Tibial nerve (tissue), 4 donors: Measurements from ENCODE around the gene PDE6H. TPM values are rescaled to one million over a fixed set of nuclear protein-coding genes. Genes with fewer than 3 reads are reported as not detected.

ENCODE experiments used
- DNase-seq, 2 donors: peaks; one replicate each; pipeline ENCODE4 v3.0.0-alpha.2; 2019; ENCODE audit warnings: low spot score in 2 of 2
- H3K27ac ChIP-seq, 4 donors: fragments of 200-600 bp; sonication (generic) in 3 of 4; one replicate each; pipeline ENCODE4 v1.5.1; 2017 to 2019; ENCODE audit warnings: mild to moderate bottlenecking in 1 of 4
- H3K27me3 ChIP-seq, 2 donors: fragments of 200-600 bp; sonication (generic) in 1 of 2; one replicate each; pipeline versions ENCODE4 v1.5.1 to v1.6.0; 2017 to 2019
- H3K36me3 ChIP-seq, 3 donors: fragments of 200-600 bp; sonication (generic); one replicate each; pipeline ENCODE4 v1.5.1; 2018 to 2019
- H3K4me1 ChIP-seq, 4 donors: fragments of 200-600 bp; sonication (generic) in 3 of 4; one replicate each; pipeline ENCODE4 v1.5.1; 2017 to 2019
- H3K4me3 ChIP-seq, 4 donors: fragments of 200-600 bp; sonication (generic) in 3 of 4; one replicate each; pipeline ENCODE4 v1.5.1; 2017 to 2019; ENCODE audit warnings: mild to moderate bottlenecking in 1 of 4, moderate library complexity in 1 of 4
- H3K9me3 ChIP-seq, 4 donors: fragments of 200-600 bp; sonication (generic) in 3 of 4; one replicate each; pipeline ENCODE4 v1.5.1; 2017 to 2019
- CTCF ChIP-seq, 5 experiments: fragments of 200-600 bp in 3 of 5; fragments of 450-650 bp in 2 of 5; sonication (generic) in 3 of 5; IDR thresholded peaks; one replicate each; pipeline ENCODE4 v1.5.1; 2016 to 2019; ENCODE audit warnings: antibody characterized with exemption in 5 of 5, mild to moderate bottlenecking in 3 of 5, moderate library complexity in 2 of 5
- EP300 ChIP-seq, 2 donors: sonication (generic); formaldehyde crosslinking; IDR thresholded peaks; one replicate each; pipeline ENCODE4 v1.6.1; 2017; ENCODE audit warnings: antibody characterized with exemption in 2 of 2, mild to moderate bottlenecking in 1 of 2
- POLR2A ChIP-seq, 2 donors: fragments of 450-650 bp; IDR thresholded peaks; one replicate each; pipeline ENCODE4 v1.6.1; 2017; ENCODE audit warnings: antibody characterized with exemption in 2 of 2, mild to moderate bottlenecking in 2 of 2, moderate library complexity in 2 of 2
- WGBS, 2 donors: methylation state at CpG; one replicate each; pipeline ENCODE4 v1.1.5; 2018; 5-methylcytosine and 5-hydroxymethylcytosine counted together
- total RNA-seq, 4 donors: library from RNA; depleted of rRNA; stranded (reverse); fragments of >200 nt; gene quantifications; one replicate each; pipeline ENCODE4 v1.1.0, GENCODE V29; 2016

Gene PDE6H
- total RNA-seq, 4 donors from 2014 or later, result not detected

GRCh38 chr12:15011162-15011561 is 38.3 kb downstream of the PDE6H start:
- no peaks in the 10 kb centered on the region for H3K27me3 ChIP-seq
- DNase-seq, result no peak
- H3K4me1 ChIP-seq, result no peaks in the 10 kb centered on the region
- no peaks in the 10 kb centered on the region for H3K9me3 ChIP-seq
- no peak overlapping the region for H3K27ac ChIP-seq
- H3K4me3 ChIP-seq, result no peak overlapping the region
- no peak for TF ChIP-seq CTCF (IDR thresholded peaks at IDR 0.05)
- no peak for TF ChIP-seq EP300 (IDR thresholded peaks at IDR 0.05)
- no peak for TF ChIP-seq POLR2A (IDR thresholded peaks at IDR 0.05)
- no peaks in the 10 kb centered on the region for H3K36me3 ChIP-seq

- no peak for DNase-seq
- no peaks in the 10 kb centered on the region for H3K27me3 ChIP-seq
- H3K27ac ChIP-seq, result no peak overlapping the region
- no peaks in the 10 kb centered on the region for H3K4me1 ChIP-seq
- no peaks in the 10 kb centered on the region for H3K9me3 ChIP-seq
- 75 to 80% methylated on average over 4 of the region's 4 CpGs for WGBS, 2 donors
- H3K4me3 ChIP-seq, result no peak overlapping the region
- no peaks in the 10 kb centered on the region for H3K36me3 ChIP-seq
- no peak for TF ChIP-seq POLR2A (IDR thresholded peaks at IDR 0.05)
- no peak for TF ChIP-seq CTCF (IDR thresholded peaks at IDR 0.05)
- TF ChIP-seq EP300 (IDR thresholded peaks at IDR 0.05), result no peak
Measured at GRCh38 chr12:15013634-15014179, 40.9 kb downstream of the PDE6H start.

- TF ChIP-seq POLR2A (IDR thresholded peaks at IDR 0.05) (no peak), CTCF (IDR thresholded peaks at IDR 0.05) (no peak), EP300 (IDR thresholded peaks at IDR 0.05) (no peak)
- no peaks in the 10 kb centered on the region for H3K36me3 ChIP-seq
- H3K9me3 ChIP-seq, result no peaks in the 10 kb centered on the region
- H3K27ac ChIP-seq, result no peak overlapping the region
- no peaks in the 10 kb centered on the region for H3K27me3 ChIP-seq
- H3K4me3 ChIP-seq, result no peak overlapping the region
- 83 to 85% methylated on average over 2 of the region's 2 CpGs for WGBS, 2 donors
- no peaks in the 10 kb centered on the region for H3K4me1 ChIP-seq
- no peak for DNase-seq
Measured at GRCh38 chr12:15014708-15015107, 41.9 kb downstream of the PDE6H start.

- Histone ChIP-seq H3K4me1 (no peaks in the 10 kb centered on the region), H3K27ac (no peak overlapping the region), H3K4me3 (no peak overlapping the region), H3K27me3 (no peaks in the 10 kb centered on the region), H3K36me3 (no peaks in the 10 kb centered on the region), H3K9me3 (no peaks in the 10 kb centered on the region)
- WGBS, 2 donors, result 81 to 89% methylated on average over 1 of the region's 1 CpG
- DNase-seq, result no peak
- TF ChIP-seq EP300 (IDR thresholded peaks at IDR 0.05) (no peak), POLR2A (IDR thresholded peaks at IDR 0.05) (no peak), CTCF (IDR thresholded peaks at IDR 0.05) (no peak)
Measured at GRCh38 chr12:15015121-15015520, 42.3 kb downstream of the PDE6H start.

GRCh38 chr12:15020156-15020555 is 47.3 kb downstream of the PDE6H start:
- WGBS, 2 donors, result 85 to 91% methylated on average over 3 of the region's 3 CpGs

More at GRCh38 chr12:15020156-15020555, 47.3 kb downstream of the PDE6H start:
- DNase-seq, result no peak
- H3K9me3 ChIP-seq, result no peaks in the 10 kb centered on the region
- no peaks in the 10 kb centered on the region for H3K36me3 ChIP-seq
- no peaks in the 10 kb centered on the region for H3K4me1 ChIP-seq
- H3K4me3 ChIP-seq, result no peak overlapping the region
- TF ChIP-seq EP300 (IDR thresholded peaks at IDR 0.05), result no peak
- no peak for TF ChIP-seq CTCF (IDR thresholded peaks at IDR 0.05)
- TF ChIP-seq POLR2A (IDR thresholded peaks at IDR 0.05), result no peak
- H3K27me3 ChIP-seq, result no peaks in the 10 kb centered on the region
- no peak overlapping the region for H3K27ac ChIP-seq

Other genes with a start within 250 kb of the PDE6H start
- 10 to 100 TPM; 11.7 to 22.6 (median 19.2) TPM for gene WBP11, start 169.6 kb upstream of the PDE6H start, total RNA-seq
- 1 to 10 TPM in 1 of 4 donors, under 1 TPM in 3; 0.20 to 2.1 (median 0.89) TPM for gene C12orf60, start 169.4 kb upstream of the PDE6H start, total RNA-seq
- gene SMCO3, start 158.9 kb upstream of the PDE6H start, total RNA-seq, result 10 to 100 TPM in 1 of 4 donors, 1 to 10 TPM in 3; 1.2 to 10.5 (median 6.2) TPM
- gene ART4, start 129.5 kb upstream of the PDE6H start, total RNA-seq, result 1 to 10 TPM in 2 of 4 donors, under 1 TPM in 2; under 0.01 to 5.9 (median 1.4) TPM
- 100 to 1,000 TPM; 187 to 759 (median 492) TPM for gene MGP, start 87.2 kb upstream of the PDE6H start, total RNA-seq
- gene ERP27, start 34.5 kb upstream of the PDE6H start, total RNA-seq, result not detected
- 100 to 1,000 TPM in 2 of 4 donors, 10 to 100 TPM in 2; 63.8 to 112 (median 89.4) TPM for gene ARHGDIB, start 11.4 kb upstream of the PDE6H start, total RNA-seq
- 10 to 100 TPM; 25.5 to 42.8 (median 31.5) TPM for gene RERG, start 248.4 kb downstream of the PDE6H start, total RNA-seq